LoVo (cell line): Measurements from ENCODE around the gene TFCP2.
"Not testable (repeated sequence)": the region's sequence is repeated elsewhere in the genome, so short reads cannot be mapped to it uniquely, and the experiment has no call there.

Experiments used
- DNase-seq: peaks from one replicate; pipeline ENCODE4 v3.0.0-alpha.2; 2016; ENCODE audit warnings: low spot score

TFCP2 gene, protein sequence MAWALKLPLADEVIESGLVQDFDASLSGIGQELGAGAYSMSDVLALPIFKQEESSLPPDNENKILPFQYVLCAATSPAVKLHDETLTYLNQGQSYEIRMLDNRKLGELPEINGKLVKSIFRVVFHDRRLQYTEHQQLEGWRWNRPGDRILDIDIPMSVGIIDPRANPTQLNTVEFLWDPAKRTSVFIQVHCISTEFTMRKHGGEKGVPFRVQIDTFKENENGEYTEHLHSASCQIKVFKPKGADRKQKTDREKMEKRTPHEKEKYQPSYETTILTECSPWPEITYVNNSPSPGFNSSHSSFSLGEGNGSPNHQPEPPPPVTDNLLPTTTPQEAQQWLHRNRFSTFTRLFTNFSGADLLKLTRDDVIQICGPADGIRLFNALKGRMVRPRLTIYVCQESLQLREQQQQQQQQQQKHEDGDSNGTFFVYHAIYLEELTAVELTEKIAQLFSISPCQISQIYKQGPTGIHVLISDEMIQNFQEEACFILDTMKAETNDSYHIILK

DNA sequence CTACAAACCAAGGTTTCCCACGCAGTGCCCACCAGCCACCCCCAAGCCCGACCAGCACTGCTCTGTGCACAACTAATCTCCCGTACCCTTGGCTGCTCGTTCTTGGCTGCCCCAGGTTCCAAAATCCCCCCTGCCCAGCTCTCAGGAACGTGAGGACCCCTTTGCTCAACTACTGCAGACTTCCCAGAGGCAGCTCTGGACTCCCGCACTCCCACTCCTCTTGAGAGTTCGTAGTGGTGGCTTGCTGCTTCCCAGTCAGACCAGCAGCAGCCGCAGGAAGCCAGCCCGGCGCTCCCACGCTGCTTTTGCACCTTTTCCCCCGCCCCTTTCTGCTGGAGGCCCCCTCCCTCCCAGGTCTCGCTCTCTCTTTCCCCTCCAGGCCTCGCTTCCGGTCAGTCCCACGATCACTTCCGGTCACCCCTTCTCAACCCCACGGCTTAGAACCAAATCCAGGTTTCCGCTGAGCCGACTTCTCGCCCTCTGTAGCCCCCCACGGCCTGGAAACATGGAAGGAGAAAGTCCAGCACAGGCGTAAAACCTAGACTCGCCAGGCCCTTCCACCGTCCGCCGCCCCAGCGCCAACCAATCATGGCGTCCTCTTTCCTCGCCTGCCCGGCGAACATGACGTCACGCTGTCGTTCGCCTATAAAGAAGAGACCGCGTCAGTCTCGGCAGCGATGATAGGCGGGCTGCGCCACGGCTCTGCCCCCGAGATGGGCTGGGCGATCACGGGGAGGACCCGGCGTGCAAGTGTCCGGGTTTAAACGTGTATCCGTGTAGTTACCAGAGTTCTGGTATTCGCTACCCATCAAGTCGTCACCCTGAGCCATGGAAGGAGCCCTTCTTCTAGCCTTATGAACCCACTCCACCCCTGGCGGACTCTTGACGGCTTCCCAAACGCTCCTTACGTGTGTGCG is at the start of gene TFCP2:
Gene TFCP2 (minus strand): TSS at position 621 of the 917 bp plus-strand sequence. CDS start 713 bp downstream, outside the sequence.
- peak; percentile 100 for DNase-seq

DNA sequence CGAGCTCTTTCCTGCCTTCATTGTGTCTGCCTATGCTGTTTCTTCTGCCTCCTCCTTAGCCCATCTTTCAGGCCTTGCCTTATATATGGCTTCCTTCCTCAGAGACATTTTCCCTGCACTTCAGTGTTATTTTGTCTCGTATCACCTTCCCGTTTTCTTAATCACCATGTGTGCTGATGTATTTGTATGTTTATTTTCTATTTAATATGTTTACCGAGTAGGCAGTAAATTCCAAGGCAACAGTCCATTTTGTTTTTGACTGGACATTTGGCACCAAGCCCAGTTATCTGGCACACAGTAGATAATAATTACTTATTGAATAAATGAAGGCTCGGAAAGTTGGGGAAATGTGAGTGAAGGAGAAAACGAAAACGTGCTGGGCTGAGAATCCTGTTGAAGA is 49.5 kb upstream of the TFCP2 start:
- peak; percentile 53 for DNase-seq

- not testable (repeated sequence) for DNase-seq
Measured at GRCh38 chr12:51219857-51220256, 46.9 kb upstream of the TFCP2 start.

DNA sequence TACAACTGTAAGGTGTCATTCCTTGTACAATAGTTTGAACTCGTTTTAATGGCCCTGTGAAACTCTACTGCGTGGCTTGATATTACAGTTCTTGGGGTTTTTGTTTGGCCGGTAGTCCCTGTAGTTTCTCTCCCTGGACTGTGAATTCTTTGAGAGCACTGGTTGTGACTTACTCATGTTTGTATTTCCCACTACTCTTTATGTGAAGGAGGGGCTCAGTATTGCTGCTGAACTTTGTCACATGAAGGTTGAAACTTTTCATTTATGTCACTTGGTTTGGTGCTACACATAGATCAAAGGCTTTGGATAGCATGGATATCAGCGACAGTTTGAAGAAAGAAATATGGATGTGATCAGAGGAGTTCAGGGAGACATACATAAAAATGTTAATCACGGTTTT is 46.4 kb upstream of the TFCP2 start:
- DNase-seq = no peak

DNA sequence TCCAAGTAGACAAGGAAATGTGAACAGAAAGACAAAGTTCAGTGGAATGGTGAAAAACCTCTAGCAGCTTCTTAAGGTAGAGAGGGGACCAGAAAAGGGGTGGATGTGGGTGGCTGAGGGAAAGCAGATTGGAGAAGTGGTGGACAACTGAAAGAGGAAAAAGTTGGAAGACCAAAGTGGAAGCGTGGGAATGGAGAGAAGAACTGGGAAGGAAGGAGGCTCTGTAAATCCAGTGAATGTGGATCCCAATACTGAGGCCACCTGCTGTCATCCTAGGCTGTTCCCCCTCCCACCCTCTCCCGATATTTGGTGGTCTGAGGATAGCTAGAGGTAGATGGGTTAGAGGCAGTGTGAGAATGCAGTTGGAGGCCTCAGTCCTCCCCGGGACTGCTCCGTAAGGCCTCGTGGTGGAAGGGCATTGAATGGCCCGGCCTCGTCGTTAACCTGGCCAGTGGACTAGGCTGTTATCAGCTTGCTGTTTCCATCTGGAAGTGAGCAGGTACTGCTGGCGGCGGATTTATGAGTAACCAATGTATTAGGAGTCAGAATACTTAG is 45.7 kb upstream of the TFCP2 start:
- peak; percentile 61 for DNase-seq

DNA sequence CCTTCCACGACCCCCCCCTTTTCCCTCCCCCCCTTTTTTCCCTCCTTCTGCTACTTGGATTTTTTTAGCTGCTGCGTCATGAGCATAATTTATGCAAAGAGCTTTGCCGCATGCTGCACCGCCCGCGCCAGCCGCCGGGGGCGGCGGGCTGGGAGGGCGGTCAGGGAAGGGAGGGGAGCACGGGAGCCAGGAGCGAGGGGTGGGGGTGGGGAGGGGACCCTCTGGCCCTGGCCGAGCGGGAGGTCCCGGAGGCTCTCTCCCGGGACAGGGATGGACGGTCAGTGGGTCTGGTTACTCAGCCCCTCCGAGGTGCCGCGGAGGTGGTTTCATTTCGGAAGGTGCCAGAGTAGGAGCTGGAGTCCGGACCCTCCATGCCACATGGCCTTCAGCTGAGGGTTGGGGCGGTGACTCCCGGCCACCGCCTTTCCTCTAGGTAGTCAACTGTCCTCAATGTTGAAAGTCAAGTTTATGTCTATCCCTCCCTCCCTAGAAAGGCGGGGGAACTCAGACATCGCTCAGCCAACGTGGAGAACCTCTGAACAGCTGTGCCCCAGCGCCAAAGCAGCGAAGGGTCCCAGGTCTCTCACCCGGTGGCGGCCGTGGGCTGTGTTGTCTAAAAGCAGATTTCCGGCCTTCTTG is 45.2 kb upstream of the TFCP2 start, which contains the start of gene POU6F1:
Gene POU6F1 (minus strand): TSS at position 95 of the 639 bp plus-strand sequence. CDS start 11,226 bp downstream, outside the sequence.
- DNase-seq = peak; percentile 87

- peak; percentile 34 for DNase-seq
Measured at GRCh38 chr12:51217133-51217967, 44.4 kb upstream of the TFCP2 start.

DNA sequence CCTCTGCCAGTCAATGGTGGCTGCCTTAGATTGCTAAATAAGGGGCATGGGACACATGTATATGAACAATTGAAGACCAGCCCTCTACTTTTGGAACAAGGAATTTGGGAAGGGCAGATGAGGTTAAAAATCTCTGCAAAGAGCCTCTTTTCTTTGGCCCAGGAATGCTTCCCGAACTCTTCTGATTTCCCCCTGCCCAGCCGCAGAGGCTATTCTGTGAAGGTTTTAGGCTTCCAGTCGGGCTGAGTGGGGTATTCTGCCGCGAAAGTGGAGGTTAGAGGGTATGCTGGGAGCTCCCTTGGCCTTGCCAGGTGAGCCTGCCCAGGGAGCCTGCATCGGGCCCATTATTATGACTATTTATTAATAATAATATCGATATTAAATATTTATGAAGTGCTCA is 43.7 kb upstream of the TFCP2 start:
- DNase-seq = no peak

DNA sequence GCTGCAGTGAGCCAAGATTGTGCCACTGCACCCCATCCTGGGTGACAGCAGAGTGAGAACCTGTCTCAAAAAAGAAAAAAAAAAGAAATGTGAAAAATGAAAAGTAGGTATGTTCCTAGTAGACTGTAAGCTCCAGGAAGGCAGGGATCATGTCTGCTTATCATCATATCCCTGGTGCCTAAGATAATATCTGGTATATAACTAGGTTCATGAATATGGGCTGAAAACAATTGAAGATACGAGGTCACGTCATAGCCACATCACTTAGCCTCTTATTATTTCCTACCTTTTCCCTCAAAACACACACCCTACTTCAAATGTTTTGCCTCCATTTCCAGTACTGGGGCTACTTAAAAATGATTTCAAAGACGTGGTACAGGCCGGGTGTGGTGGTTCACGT is 42.0 kb upstream of the TFCP2 start:
- DNase-seq = no peak

GRCh38 chr12:51210690-51211395 is 37.9 kb upstream of the TFCP2 start:
- DNase-seq = no peak

GRCh38 chr12:51209259-51209658 is 36.3 kb upstream of the TFCP2 start:
- DNase-seq = no peak

DNA sequence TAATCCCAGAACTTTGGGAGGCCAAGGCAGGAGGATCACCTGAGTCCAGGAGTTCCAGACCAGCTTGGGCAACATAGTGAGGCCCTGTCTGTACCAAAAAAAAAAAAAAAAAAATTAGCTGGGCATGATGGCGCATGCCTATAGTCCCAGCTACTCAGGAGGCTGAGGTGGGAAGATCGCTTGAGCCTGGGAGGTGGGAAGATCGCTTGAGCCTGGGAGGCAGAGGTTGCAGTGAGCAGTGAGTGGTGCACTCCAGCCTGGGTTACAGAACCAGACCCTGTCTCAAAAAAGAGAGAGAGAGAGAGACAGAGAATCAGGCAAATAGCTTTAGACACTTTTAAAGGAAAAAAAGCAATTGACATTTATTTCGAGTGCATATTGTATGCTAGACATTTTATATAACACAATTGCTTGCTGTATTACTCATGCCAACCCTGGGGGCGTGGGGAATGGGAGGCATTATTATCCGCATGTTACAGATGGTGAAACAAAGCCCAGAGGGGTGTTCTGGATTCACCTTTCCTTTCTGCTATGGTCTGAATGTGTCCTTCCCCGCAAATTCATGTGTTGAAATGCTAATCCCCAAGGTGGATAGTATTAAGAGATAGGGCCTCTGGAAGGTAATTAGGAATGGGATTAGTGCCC is 35.2 kb upstream of the TFCP2 start:
- DNase-seq = no peak

DNA sequence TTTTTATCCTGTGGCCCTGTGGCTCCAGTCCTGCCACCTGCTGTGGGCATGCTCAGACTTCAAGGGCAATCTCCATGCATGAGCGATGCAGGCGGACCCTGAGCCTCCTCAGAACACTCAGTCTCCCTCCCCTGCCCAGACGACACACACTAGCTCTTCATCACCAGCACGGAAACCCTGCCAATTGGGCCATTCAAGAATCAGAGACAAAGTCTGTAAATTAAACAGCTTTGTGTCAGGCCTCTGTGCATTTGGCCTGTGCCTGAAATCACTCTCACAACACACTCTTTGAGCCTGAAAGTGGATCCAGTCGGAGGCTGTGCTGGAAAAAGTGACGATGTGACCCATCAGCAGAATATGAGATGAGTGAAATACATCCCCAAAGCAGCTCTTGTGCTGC is 32.4 kb upstream of the TFCP2 start:
- DNase-seq = no peak

DNA sequence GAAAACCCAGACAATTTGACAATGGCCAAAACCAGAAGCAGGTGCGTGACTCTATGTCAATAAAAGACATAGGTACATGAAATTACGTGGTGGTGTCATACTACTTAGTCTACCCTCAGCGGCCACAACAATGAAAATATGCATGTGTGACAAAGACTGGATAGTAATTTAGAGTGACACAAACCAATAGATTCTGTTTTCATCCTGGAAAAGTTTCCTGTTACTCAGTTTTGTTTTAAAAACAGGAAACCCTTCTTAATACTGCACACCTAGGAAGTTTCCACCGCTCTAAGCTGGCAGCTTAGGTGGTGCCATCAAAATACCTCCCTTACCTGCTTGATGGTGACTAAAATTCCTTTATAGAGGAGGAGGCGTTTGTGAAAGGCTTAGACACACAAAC is 29.8 kb upstream of the TFCP2 start:
- DNase-seq = no peak

DNA sequence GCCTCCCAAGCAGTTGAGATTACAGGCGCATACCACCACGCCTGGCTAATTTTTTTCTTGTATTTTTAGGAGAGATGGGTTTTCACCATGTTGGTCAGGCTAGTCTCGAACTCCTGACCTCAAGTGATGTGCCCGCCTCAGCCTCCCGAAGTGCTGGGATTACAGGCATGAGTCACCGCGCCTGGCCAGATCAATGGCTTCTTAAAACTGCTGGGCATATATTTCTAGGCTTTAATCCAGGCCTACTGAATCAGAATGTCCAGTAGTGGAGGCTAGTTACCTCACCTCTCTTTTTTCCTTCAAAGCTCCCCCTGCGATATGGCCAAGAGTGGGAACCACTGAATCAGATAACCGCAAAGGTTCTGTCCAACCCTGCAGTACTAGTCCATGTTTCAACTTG is 27.9 kb upstream of the TFCP2 start:
- no peak for DNase-seq

DNA sequence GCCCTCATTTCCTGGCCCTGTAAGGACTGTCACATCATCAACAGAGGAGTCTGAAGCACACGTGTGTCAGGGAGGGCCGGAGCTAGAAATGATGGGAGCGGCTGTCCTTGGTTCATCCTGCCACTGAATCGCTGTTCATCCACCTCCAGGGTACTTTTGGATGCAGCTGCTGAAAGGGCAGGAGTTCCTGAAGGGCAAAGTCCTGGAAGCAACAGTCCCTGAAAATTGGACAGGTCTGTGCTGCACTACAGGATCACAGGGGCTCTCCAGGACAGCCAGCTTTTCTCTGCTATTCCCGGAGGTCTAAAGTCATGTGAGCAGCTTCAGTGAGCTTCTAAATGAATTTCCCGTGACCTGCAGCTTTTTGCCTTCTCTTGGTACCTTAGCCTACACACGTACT is 27.2 kb upstream of the TFCP2 start:
- DNase-seq = no peak

GRCh38 chr12:51199366-51199945 is 26.5 kb upstream of the TFCP2 start:
- DNase-seq = no peak

DNA sequence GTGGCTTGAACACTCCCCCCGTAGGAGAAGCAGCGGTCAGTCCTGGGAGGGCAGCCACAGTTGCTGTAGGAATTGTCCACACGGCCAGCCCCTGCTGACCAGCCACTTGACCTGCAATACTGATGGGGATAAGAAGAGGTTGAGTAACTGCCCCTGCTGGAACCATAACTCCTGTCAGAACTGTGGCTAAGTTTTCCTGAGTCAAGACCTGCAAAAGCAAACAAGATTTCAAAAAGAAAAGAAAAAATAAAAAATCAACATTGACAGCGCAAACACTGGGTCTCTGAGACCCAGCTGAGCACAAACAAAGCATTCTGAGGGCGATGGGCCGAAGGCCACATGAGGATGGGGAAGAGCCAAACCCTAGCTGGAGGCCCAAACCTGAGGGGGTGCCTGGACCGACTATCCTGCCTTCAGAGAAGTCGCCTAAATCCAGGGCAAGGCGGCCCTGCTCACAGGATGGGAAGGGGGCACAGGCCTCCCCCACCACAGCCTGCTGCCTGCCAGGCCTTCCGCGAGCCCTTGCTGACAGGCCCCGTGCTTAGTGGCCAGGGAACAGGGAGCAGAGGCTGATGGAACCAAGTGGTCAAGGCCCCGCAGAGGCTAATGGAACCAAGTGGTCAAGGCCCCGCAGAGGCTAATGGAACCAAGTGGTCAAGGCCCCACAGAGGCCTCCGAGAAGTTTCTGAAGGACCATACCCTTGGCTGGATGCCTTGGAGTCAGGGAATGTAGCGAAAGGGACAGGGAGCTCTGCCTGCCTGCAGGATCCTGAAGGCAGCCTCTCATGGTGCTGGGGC is 25.8 kb upstream of the TFCP2 start:
- no peak for DNase-seq
